SW 1271 (cell line): ENCODE results near the gene DPP6.
A peak's percentile ranks its signal among the peaks of the same experiment; 100 is the strongest.

ENCODE experiments used
- DNase-seq, 2 experiments: peaks; one replicate each; lab custom pipeline; 2025; lab: John Stamatoyannopoulos, UW

DPP6 gene

DNA sequence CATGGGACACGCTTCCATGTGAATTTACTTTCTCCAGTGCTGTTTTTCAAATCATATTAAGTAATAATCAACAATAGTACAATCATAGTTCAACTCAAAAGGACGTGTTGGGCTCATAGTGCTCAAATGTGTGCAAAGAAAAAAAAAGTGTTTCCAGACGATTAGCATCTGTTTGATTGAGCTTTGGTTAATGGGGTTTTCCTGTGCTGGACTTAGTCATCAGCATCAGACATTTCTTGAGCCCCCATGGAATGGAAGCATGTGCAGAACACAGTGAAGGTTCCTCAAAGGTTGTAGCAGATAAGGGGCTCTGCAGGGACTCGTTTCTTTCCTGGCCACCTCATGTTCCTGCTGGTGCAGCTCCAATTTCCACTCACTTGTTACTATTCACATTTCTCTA lies 716.8 kb downstream of the DPP6 start:
- no peak for DNase-seq

DNA sequence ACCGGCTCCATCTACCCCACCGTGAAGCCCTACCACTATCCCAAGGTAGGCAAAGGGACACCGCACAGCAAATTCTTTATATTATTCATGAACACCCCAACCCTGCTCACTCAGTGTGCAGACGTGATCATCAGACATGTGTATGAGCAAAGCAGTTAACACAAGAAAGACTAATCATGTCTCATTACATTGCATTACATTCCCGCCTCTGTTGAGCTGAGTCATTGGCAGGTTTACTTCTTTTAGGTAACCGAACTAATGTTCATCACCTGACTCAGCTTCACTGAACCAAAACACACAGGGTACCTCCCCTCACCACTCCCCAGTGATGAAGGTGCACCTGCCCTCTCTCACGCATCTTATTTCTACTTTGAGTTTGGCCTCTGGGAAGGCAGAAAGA lies 717.3 kb downstream of the DPP6 start:
- no peak for DNase-seq

- no peak for DNase-seq
These were observed 718.2 kb downstream of the DPP6 start for GRCh38 chr7:154770361-154770760.

- no peak for DNase-seq
These were observed 718.8 kb downstream of the DPP6 start for GRCh38 chr7:154770962-154771361.

DNA sequence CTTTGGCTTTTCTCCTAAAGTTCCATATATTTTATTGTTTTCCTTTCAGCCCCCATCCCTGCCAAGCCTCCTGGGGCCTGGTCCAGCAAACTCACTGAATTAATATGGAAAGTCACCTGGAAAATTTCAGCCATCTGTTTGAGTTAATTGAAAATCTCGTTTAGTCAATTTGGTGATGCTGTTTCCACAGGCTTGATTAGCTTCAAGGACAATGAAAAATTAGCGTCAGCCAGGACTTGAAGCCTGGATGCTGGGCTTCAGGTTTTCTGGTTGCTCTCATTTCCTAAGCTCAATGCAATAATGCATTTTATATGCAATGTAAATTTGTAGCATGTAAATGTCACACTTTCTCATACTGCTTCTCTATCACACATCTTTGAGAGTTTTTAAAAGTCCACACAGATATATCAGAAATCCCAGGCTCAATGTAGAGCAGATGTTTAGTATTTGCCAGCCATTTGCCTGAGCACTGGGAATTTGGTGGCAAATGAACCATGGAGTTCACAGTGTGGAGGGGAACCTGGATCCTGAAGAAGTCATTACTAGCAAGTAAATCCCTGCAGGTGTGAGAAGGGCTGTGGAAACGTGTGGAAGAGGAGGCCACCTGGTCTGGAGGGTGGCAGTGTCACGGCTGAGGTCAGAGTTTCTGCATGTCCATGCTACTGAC lies 722.2 kb downstream of the DPP6 start:
- DNase-seq: no peak

DNA sequence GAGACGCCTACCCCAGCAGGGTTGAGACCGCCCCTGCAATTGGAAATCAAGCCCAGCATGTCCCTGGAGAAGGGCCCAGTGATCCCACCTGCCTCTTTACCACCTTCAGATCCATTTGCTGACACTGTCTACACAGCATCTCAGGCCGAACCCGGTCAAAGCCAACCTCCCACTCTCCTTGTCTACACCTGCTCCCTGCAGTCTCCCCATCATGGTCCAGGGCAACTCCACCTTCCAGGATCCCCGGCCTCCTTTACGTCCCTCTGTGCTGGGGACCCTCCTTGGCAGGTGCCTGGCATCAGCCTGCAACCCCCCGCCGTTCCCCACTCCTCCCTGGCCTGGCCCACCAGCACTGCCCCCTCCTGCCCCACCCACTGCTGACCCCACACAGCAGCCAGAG lies 723.5 kb downstream of the DPP6 start:
- no peak for DNase-seq

GRCh38 chr7:154776350-154776749 lies 724.2 kb downstream of the DPP6 start:
- no peak for DNase-seq

GRCh38 chr7:154777023-154777422 lies 724.8 kb downstream of the DPP6 start:
- peak; percentile 44 to 54 for DNase-seq

GRCh38 chr7:154777489-154777888 lies 725.3 kb downstream of the DPP6 start:
- no peak for DNase-seq

DNA sequence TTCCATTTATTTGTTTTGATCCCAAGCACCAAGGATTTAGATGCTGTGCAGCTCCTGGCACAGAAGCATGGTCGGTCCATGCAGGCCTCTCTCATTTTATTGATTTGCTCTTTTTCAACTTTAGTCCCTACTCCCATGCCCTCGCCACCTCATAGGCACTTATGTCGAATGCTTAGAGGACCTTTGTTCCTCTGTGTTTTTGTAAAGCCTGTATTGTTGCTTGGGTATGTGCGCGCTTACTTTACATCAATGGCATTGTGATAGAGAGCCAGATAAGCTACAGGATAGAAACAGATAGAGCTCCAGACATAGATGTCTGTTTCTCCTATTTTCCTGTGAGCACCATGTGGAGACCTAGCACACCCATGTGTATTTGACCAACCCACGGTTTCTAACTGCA lies 725.7 kb downstream of the DPP6 start:
- no peak for DNase-seq

DNA sequence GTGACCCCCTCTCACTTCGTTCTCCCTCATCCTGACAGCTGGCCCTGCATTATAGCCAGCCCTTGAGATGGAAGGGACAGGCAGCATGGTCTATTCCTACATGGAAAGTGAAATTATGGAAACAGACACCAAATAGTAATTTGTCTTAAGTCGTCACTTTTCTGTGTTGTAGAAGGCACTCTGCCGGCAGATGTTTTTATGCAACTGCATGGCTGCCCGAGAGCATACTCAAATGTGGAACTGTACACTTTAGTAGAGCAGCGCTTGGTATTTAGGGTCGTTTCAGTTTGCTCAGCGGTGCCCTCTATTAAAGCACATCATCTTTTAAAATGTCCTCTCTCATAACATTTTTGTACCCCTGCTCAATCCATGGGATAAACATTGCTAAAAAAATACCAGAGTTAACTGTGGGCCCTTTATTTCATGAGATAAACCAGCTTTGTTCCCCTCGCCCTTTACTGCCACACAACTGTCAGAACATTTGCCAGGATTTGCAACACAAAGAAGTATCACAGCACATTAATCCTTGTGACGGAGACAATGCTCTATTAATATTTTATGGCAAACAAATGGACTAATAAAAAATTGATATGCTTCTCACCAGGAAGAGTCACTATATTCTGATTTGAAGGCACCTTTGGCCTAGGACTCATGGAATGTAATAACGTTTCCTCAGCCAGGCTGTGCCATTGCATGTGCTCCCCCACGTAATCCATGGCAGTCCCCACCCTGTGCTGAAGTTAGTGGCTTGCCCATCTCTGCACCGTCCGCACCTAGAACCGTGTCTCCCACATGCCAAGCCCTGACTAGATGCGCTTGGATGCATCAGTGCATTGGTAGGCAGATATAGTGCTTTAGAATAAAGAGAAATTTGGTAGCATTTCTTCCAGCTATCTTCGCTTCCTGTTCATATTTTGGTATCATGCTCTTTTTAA lies 729.4 kb downstream of the DPP6 start:
- DNase-seq: no peak

DNA sequence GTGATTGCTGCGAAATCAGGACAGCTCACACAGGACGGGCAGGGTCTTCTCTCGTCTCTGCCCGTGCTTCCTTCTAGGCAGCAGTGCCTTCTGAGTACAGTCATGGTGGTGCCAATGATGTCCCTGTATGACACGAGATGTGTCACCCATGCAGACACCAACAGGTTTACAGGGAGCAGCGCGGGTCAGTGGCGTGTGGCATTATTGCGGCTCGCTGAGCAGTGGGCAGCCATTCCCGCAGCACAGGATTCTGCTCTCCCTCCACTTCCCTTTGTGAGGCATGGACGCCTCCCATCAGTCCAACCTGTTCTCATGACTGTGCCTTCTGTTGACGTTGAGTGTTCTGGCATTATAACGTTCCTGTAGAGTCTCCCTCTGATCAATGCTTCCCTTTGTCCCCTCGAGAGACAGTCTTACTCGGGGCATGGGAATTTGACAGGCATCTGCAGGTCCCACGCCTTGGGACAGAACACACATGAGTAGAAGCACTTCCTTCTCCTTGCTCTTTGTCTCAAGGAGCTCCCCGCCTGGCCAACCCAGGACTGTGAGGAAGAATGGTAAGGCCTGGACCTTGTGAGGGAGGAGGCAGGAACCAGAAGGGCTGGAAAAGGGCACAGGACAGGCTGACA lies 731.2 kb downstream of the DPP6 start:
- DNase-seq: no peak

DNA sequence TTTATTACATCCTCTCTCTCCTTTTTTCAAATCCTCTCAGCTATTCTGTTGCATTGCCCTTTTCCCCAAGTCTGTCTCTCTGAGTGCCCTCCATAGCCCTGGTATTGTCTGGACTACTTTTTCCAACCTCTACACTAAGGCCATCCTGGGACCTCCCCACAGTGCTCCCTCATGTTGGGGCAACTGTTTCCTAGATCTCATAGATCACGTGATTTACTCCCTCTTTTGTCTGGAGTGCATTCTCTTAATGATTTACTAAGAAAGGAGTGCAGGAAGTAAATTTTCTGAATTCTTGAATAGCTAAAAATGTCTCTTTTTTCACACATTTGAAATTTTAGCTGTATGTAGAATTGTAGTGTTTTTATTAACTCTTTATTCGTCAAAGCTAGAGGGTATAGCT lies 733.7 kb downstream of the DPP6 start:
- DNase-seq: no peak

- DNase-seq: peak in 1 of 2 experiments; percentile 11
These were observed 737.2 kb downstream of the DPP6 start for GRCh38 chr7:154789404-154789803.

GRCh38 chr7:154791611-154792010 lies 739.4 kb downstream of the DPP6 start:
- no peak for DNase-seq

GRCh38 chr7:154792436-154793055 lies 740.3 kb downstream of the DPP6 start:
- no peak for DNase-seq

- DNase-seq: no peak
These were observed 742.1 kb downstream of the DPP6 start for GRCh38 chr7:154794147-154794780.

DNA sequence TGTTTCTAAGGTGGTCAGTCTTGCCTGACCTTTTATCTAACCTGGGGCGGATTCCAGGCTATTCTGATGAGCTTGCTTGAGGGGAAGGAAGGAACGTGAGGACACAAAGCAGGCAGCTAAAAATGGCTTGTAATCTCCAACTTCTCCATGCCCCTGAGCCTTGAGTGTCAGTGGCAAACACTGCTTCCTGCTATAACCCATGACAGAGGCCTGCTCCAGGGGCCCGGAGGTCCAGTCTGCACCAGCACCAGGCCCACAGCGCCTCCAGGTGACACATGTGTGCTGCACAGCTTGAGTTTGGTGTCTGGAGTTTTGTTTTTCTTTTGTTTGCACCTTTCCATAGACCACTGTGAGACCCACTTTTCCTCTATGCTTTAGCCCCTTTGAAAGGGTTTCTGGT lies 742.8 kb downstream of the DPP6 start:
- DNase-seq: no peak

GRCh38 chr7:154795437-154795836 lies 743.2 kb downstream of the DPP6 start:
- DNase-seq: no peak

- no peak for DNase-seq
These were observed 752.3 kb downstream of the DPP6 start for GRCh38 chr7:154804449-154804848.

GRCh38 chr7:154812027-154812426 lies 759.8 kb downstream of the DPP6 start:
- DNase-seq: no peak
